Measurements from ENCODE around the gene MICAL3. TPM values are rescaled to one million over a fixed set of nuclear protein-coding genes. Genes with fewer than 3 reads are reported as not detected.

MICAL3 gene
- polyA plus RNA-seq, 4 donors, result 3.2 to 31.4 (median 10.0) TPM

GRCh38 chr22:17830043-17830961, 194.1 kb downstream of the MICAL3 start:
- peak overlapping the region in 1 of 3 donors; percentile 76 for H3K27ac ChIP-seq (ENCODE audit: low read depth in 1 of 3, low read length in 2 of 3)
- 43 to 50% (median 48%) methylated on average over 30 to 31 of the region's 31 CpGs for WGBS, 3 donors
- no peaks in the 10 kb centered on the region for H3K27me3 ChIP-seq (ENCODE audit: control insufficient read depth in 3 of 3, insufficient read depth in 3 of 3, low read length in 3 of 3)
- H3K9me3 ChIP-seq (ENCODE audit: control insufficient read depth in 2 of 2, insufficient read depth in 1 of 2, low read depth in 1 of 2, low read length in 1 of 2), result no peaks in the 10 kb centered on the region
- H3K36me3 ChIP-seq (ENCODE audit: control insufficient read depth in 3 of 3, insufficient read depth in 2 of 3, low read depth in 1 of 3, low read length in 3 of 3), result peaks cover 0 to 94% (median 0%) of the 10 kb centered on the region in 3 donors
- H3K4me3 ChIP-seq (ENCODE audit: low read depth in 1 of 3, low read length in 3 of 3), result no peak overlapping the region
- FAIRE-seq (no peak), DNase-seq (peak; percentile 91 to 92)
- H3K4me1 ChIP-seq (ENCODE audit: control insufficient read depth in 3 of 3, insufficient read depth in 2 of 3, low read depth in 1 of 3, low read length in 2 of 3), result peaks cover 0 to 4% (median 3%) of the 10 kb centered on the region in 3 donors

GRCh38 chr22:17829695-17830042, 194.7 kb downstream of the MICAL3 start:
- peaks cover 0 to 93% (median 0%) of the 10 kb centered on the region in 3 donors for H3K36me3 ChIP-seq (ENCODE audit: control insufficient read depth in 3 of 3, insufficient read depth in 2 of 3, low read depth in 1 of 3, low read length in 3 of 3)
- FAIRE-seq (no peak), DNase-seq (no peak)
- no peaks in the 10 kb centered on the region for H3K9me3 ChIP-seq (ENCODE audit: control insufficient read depth in 2 of 2, insufficient read depth in 1 of 2, low read depth in 1 of 2, low read length in 1 of 2)
- no peaks in the 10 kb centered on the region for H3K27me3 ChIP-seq (ENCODE audit: control insufficient read depth in 3 of 3, insufficient read depth in 3 of 3, low read length in 3 of 3)
- H3K4me1 ChIP-seq (ENCODE audit: control insufficient read depth in 3 of 3, insufficient read depth in 2 of 3, low read depth in 1 of 3, low read length in 2 of 3), result peaks cover 0 to 4% (median 3%) of the 10 kb centered on the region in 3 donors
- WGBS, 3 donors, result 64 to 74% (median 67%) methylated on average over 5 of the region's 5 CpGs
- no peak overlapping the region for H3K27ac ChIP-seq (ENCODE audit: low read depth in 1 of 3, low read length in 2 of 3)
- H3K4me3 ChIP-seq (ENCODE audit: low read depth in 1 of 3, low read length in 3 of 3), result no peak overlapping the region

GRCh38 chr22:17828502-17829080, 195.8 kb downstream of the MICAL3 start:
- H3K4me3 ChIP-seq (ENCODE audit: low read depth in 1 of 3, low read length in 3 of 3), result no peak overlapping the region
- FAIRE-seq, result no peak
- peaks cover 0 to 92% (median 0%) of the 10 kb centered on the region in 3 donors for H3K36me3 ChIP-seq (ENCODE audit: control insufficient read depth in 3 of 3, insufficient read depth in 2 of 3, low read depth in 1 of 3, low read length in 3 of 3)
- H3K9me3 ChIP-seq (ENCODE audit: control insufficient read depth in 2 of 2, insufficient read depth in 1 of 2, low read depth in 1 of 2, low read length in 1 of 2), result no peaks in the 10 kb centered on the region
- no peak overlapping the region for H3K27ac ChIP-seq (ENCODE audit: low read depth in 1 of 3, low read length in 2 of 3)
- no peak for DNase-seq
- no peaks in the 10 kb centered on the region for H3K27me3 ChIP-seq (ENCODE audit: control insufficient read depth in 3 of 3, insufficient read depth in 3 of 3, low read length in 3 of 3)
- 90 to 92% (median 91%) methylated on average over 6 of the region's 6 CpGs for WGBS, 3 donors
- peaks cover 0 to 4% (median 3%) of the 10 kb centered on the region in 3 donors for H3K4me1 ChIP-seq (ENCODE audit: control insufficient read depth in 3 of 3, insufficient read depth in 2 of 3, low read depth in 1 of 3, low read length in 2 of 3)

DNA sequence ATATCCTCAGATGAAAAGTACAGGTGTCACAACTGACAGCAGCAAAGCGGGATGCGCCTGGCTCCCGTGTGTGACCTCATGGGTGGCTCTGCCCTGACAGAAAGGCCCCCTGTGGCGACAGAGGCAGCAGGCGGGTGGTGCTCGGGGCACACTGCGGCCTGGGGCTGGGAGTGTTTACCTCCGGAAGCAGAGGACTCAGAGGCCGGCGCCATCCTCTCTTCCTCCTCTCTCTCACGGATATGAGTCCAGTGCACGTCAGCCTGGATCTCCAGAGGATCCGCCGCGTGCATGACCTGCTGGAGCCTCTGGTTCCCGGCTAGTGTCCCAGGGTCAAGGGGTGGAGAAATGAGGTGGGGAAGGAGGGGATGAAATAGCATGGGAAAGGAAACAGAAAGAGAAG, 196.9 kb downstream of the MICAL3 start:
- Histone ChIP-seq H3K4me1 (ENCODE audit: control insufficient read depth in 3 of 3, insufficient read depth in 2 of 3, low read depth in 1 of 3, low read length in 2 of 3) (peaks cover 0 to 4% (median 3%) of the 10 kb centered on the region in 3 donors), H3K27ac (ENCODE audit: low read depth in 1 of 3, low read length in 2 of 3) (no peak overlapping the region), H3K9me3 (ENCODE audit: control insufficient read depth in 2 of 2, insufficient read depth in 1 of 2, low read depth in 1 of 2, low read length in 1 of 2) (no peaks in the 10 kb centered on the region), H3K36me3 (ENCODE audit: control insufficient read depth in 3 of 3, insufficient read depth in 2 of 3, low read depth in 1 of 3, low read length in 3 of 3) (peaks cover 0 to 89% (median 0%) of the 10 kb centered on the region in 3 donors), H3K27me3 (ENCODE audit: control insufficient read depth in 3 of 3, insufficient read depth in 3 of 3, low read length in 3 of 3) (no peaks in the 10 kb centered on the region), H3K4me3 (ENCODE audit: low read depth in 1 of 3, low read length in 3 of 3) (no peak overlapping the region)
- 87 to 97% (median 91%) methylated on average over 16 of the region's 16 CpGs for WGBS, 3 donors
- DNase-seq, result no peak
- FAIRE-seq, result no peak

GRCh38 chr22:17825876-17826550, 198.3 kb downstream of the MICAL3 start:
- no peaks in the 10 kb centered on the region for H3K9me3 ChIP-seq (ENCODE audit: control insufficient read depth in 2 of 2, insufficient read depth in 1 of 2, low read depth in 1 of 2, low read length in 1 of 2)
- whole genome bisulfite sequencing, 3 donors, result 92 to 95% (median 92%) methylated on average over 22 of the region's 22 CpGs
- no peak overlapping the region for H3K4me3 ChIP-seq (ENCODE audit: low read depth in 1 of 3, low read length in 3 of 3)
- no peak for DNase-seq
- H3K27me3 ChIP-seq (ENCODE audit: control insufficient read depth in 3 of 3, insufficient read depth in 3 of 3, low read length in 3 of 3), result no peaks in the 10 kb centered on the region
- H3K36me3 ChIP-seq (ENCODE audit: control insufficient read depth in 3 of 3, insufficient read depth in 2 of 3, low read depth in 1 of 3, low read length in 3 of 3), result peaks cover 0 to 90% (median 0%) of the 10 kb centered on the region in 3 donors
- no peak for FAIRE-seq
- peaks cover 0 to 4% (median 0%) of the 10 kb centered on the region in 3 donors for H3K4me1 ChIP-seq (ENCODE audit: control insufficient read depth in 3 of 3, insufficient read depth in 2 of 3, low read depth in 1 of 3, low read length in 2 of 3)
- no peak overlapping the region for H3K27ac ChIP-seq (ENCODE audit: low read depth in 1 of 3, low read length in 2 of 3)

GRCh38 chr22:17824457-17824856, 199.9 kb downstream of the MICAL3 start:
- Histone ChIP-seq H3K27ac (ENCODE audit: low read depth in 1 of 3, low read length in 2 of 3) (no peak overlapping the region), H3K9me3 (ENCODE audit: control insufficient read depth in 2 of 2, insufficient read depth in 1 of 2, low read depth in 1 of 2, low read length in 1 of 2) (no peaks in the 10 kb centered on the region)

GRCh38 chr22:17823964-17824363, 200.4 kb downstream of the MICAL3 start:
- no peak overlapping the region for H3K27ac ChIP-seq (ENCODE audit: low read depth in 1 of 3, low read length in 2 of 3)
- no peaks in the 10 kb centered on the region for H3K27me3 ChIP-seq (ENCODE audit: control insufficient read depth in 3 of 3, insufficient read depth in 3 of 3, low read length in 3 of 3)
- no peaks in the 10 kb centered on the region for H3K9me3 ChIP-seq (ENCODE audit: control insufficient read depth in 2 of 2, insufficient read depth in 1 of 2, low read depth in 1 of 2, low read length in 1 of 2)
- peaks cover 0 to 84% (median 0%) of the 10 kb centered on the region in 3 donors for H3K36me3 ChIP-seq (ENCODE audit: control insufficient read depth in 3 of 3, insufficient read depth in 2 of 3, low read depth in 1 of 3, low read length in 3 of 3)
- no peak overlapping the region for H3K4me3 ChIP-seq (ENCODE audit: low read depth in 1 of 3, low read length in 3 of 3)
- WGBS, 3 donors, result 92 to 97% (median 95%) methylated on average over 15 of the region's 15 CpGs
- FAIRE-seq (no peak), DNase-seq (no peak)
- no peaks in the 10 kb centered on the region for H3K4me1 ChIP-seq (ENCODE audit: control insufficient read depth in 3 of 3, insufficient read depth in 2 of 3, low read depth in 1 of 3, low read length in 2 of 3)

More at GRCh38 chr22:17824457-17824856, 199.9 kb downstream of the MICAL3 start:
- H3K4me3 ChIP-seq (ENCODE audit: low read depth in 1 of 3, low read length in 3 of 3), result no peak overlapping the region
- DNase-seq (no peak), FAIRE-seq (no peak)
- H3K27me3 ChIP-seq (ENCODE audit: control insufficient read depth in 3 of 3, insufficient read depth in 3 of 3, low read length in 3 of 3), result no peaks in the 10 kb centered on the region
- H3K4me1 ChIP-seq (ENCODE audit: control insufficient read depth in 3 of 3, insufficient read depth in 2 of 3, low read depth in 1 of 3, low read length in 2 of 3), result no peaks in the 10 kb centered on the region
- WGBS, 3 donors, result 83 to 91% (median 88%) methylated on average over 9 of the region's 9 CpGs
- peaks cover 0 to 82% (median 0%) of the 10 kb centered on the region in 3 donors for H3K36me3 ChIP-seq (ENCODE audit: control insufficient read depth in 3 of 3, insufficient read depth in 2 of 3, low read depth in 1 of 3, low read length in 3 of 3)

GRCh38 chr22:17823226-17823625, 201.1 kb downstream of the MICAL3 start:
- H3K27ac ChIP-seq (ENCODE audit: low read depth in 1 of 3, low read length in 2 of 3), result no peak overlapping the region
- DNase-seq (no peak), FAIRE-seq (no peak)
- H3K4me1 ChIP-seq (ENCODE audit: control insufficient read depth in 3 of 3, insufficient read depth in 2 of 3, low read depth in 1 of 3, low read length in 2 of 3), result no peaks in the 10 kb centered on the region
- no peaks in the 10 kb centered on the region for H3K9me3 ChIP-seq (ENCODE audit: control insufficient read depth in 2 of 2, insufficient read depth in 1 of 2, low read depth in 1 of 2, low read length in 1 of 2)
- H3K4me3 ChIP-seq (ENCODE audit: low read depth in 1 of 3, low read length in 3 of 3), result no peak overlapping the region
- H3K27me3 ChIP-seq (ENCODE audit: control insufficient read depth in 3 of 3, insufficient read depth in 3 of 3, low read length in 3 of 3), result no peaks in the 10 kb centered on the region
- peaks cover 0 to 84% (median 3%) of the 10 kb centered on the region in 3 donors for H3K36me3 ChIP-seq (ENCODE audit: control insufficient read depth in 3 of 3, insufficient read depth in 2 of 3, low read depth in 1 of 3, low read length in 3 of 3)
- WGBS, 3 donors, result 87 to 94% (median 91%) methylated on average over 4 of the region's 4 CpGs
